Activated naive CD4-positive, alpha-beta T cell treated with anti-CD3 and anti-CD28 coated beads, Interleukin-2, amount 50 U/mL, for 16 hours (primary cell): Measurements from ENCODE around the gene CARD10.

ENCODE experiments used
- DNase-seq: peaks from one replicate; pipeline ENCODE4 v3.0.0-alpha.2; 2020

Gene CARD10

DNA sequence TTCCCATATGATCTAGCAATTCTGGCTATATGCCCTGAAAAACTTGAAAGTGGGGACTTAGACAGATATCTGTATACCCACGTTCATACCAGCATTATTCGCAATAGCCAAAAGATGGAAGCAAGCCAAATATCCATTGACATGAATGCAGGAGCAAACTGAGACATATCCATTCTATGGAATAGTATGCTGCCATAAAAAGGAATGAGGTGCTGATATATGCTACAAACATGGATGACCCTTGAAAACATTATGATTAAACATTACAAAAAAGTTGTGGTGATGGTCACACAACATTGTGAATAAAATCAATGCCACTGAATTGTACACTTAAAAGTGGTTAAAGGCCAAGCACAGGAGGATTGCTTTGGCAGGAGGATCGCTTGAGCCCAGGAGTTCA, 58.5 kb downstream of the CARD10 start:
- DNase-seq = no peak

DNA sequence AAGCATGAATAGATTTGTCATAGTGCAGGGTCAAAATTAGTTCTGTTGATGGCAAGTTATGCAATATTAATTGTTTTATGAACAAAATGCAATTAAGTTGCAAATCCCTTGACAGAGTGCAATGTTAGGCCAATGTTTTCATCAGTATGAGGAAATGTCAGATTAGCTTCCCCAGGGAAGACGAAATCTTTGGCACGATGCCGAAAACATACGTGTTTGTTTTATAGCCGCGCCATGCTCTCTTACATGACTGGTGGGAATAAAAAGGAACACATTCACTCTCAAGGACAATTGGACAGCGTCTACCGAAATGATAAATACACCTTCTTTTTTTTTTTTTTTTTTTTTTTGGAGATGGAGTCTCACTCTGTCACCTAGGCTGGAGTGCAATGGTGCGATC, 60.0 kb downstream of the CARD10 start:
- no peak for DNase-seq

DNA sequence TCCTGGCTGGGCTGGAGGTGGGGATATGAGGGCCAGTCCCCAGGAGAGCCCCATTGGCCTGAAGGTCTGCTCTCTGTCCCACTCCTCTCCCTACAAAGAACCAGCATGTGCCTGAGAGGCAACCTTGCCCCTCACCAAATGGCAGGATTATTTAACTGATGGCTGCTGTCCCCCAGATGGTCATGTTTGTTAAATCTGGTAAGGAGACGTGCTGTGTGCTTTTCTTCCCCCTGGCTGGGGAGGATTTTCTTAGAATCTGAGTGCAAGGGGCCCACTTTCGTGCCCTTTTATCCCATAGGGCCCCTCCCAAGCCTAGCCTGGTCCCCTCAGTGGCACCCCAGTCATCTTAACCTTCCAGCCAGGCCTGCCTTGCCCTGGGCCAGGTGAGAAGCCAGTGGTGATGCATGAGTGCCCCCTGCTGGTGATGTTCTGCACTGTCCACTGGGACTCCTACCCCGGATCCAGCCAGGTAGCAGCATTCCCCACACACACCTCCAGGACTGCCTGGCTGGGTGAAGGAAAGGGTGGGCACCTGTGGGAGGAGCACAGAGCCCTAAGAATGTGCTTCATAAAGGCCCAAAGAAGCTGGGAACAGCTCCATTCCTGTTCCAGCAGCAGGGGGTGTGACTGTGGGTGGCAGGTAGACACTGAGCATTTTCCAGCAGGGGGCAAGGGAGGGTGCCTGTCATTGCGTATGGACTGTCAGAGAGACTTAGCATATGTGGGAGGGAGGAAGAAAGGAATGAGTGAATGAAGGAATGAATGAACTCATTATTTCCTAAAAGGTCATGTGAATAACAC, 61.9 kb downstream of the CARD10 start:
- DNase-seq = peak; percentile 84

DNA sequence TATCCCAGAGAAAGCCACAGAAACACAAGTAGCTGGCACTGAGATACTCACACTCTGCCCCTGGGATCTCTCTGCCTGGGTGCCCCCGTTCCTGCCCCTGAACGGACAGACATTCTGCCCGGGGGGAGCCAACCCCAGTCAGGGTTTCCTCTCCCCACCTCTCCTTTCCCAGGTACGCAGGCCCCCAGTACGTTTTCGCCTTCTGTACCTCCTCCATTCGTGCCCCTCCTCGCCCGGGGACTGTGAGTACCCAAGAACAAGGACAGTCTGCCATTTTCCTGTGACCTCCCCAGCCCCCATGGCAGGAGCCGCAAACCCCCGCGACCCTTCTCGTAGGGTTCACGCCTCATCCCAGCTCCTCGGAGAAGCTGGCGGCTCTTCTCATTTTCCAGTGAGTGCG, 62.9 kb downstream of the CARD10 start:
- no peak for DNase-seq

DNA sequence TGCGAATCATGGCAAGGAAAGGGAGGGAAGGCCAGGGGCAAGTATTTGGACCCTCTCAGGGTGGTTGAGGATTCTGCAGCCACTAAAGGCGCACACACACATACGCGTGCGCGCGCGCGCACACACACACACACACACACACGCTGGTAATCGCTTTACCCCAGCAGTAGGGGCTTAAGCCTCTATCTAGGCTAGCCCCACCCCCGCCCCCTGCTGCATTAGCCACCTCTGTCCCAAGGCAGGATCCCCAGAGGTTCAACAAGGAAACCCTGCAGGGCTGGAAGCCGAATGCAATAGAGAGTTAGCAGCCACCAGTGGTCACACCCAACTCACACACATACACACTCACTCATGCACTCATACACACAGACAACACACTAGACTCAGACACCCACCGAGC, 63.3 kb downstream of the CARD10 start:
- no peak for DNase-seq

DNA sequence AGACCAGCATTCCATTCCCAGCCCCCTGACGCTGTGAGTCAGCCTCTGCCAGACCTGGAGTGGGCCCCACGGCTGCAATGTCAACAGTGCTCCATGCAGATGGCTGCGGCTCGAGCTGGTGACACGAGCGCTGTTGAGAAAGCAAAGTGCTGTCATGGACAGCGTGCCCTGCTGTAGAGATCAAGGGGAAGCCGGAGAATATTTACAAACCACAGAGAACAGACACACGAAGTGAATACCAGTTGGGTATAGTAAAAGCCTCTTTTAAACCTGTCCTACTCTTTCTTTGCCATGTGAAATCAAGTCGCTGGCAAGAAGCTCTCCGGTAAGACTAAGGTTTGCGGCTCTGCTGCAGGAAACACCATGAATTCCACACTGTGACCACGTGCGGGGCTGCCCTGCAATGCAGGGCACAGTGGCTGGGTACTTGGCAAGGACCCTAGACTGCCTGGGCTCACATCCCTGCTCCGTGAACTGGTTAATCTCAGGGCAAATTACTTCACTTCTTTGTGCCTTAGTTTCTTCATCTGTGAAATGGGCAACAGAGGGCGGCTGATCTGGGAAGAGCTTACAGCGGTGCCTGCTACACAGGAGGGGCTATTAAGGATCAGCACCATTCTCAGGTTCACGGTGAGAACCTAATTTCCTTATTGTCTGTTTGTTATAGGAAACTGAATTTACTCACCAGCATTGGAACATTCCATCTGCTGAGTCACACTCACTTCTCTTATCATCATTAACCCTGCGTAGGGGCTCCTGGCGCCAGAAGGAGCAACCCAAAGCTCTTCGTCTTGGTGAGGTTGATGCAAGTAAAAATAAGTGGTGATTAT, 64.1 kb downstream of the CARD10 start:
- no peak for DNase-seq

DNA sequence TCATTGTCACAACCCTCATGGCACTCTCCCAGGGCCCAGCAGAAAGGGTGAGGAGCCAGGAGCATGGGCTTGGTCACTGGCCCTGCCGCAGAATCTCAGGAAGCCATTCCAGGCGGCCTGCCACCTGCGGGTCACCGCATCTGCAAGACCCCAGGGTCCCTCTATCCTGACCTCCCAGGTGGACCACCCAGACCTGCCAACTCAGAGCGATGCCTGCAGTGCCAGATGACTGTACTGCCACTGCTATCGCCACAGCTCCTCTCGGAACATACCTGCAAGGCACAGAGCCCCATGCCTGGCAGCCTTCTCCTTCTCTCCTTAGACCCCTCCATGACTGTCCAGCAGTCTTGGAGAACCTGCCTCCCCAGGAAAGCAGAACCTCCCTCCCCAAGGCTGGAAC, 65.5 kb downstream of the CARD10 start:
- DNase-seq = no peak

DNA sequence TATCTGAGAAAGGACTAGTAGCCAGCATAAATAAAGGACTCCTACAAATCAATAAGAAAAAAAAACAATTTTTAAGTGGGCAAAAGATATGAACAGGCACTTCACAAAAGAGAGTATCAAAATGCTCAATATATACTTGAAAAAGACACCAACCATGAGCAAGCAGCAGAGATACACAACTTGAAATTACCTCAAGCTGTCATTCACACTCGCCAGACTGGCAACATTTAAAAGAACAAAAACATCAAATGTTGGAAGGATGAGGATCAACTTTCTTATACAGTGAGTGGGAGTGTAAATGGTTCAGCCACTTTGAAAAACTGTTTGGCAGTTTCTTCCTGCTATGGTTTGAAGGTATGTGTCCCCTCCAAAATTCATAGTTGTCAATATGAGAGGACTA, 68.0 kb downstream of the CARD10 start:
- DNase-seq = no peak

DNA sequence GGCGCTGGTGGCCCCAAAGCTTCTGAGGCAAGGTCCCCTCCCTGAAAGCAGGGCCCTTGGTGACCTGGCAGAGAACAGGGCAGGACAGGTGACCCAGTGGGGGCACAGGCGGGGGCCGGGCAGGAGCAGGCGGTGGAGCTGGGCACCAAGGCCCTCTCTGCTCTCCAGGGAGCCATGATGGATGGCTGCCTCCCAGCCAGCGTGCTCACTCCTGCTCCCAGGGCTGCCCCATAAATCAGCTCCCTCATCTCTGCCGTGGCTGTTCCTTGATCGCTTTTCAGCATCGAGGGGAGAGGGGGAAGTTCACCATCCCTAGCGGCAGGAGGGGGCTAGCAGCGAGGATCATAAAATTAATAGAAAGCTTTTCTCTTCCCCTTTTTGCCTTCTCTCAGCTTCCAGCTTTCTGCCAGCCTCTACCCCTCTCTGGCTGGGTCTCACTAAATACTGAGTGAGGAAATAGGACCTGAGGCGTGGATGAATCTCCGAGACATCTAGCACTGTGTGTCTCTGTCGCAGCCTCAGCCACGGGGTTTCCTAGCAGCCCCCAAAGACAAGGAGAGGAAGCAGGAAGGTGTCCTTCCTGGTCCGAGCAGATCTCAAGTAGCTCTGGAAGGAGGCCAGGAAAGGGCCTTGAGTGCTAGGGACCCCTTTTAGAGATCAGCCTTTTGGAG, 69.7 kb downstream of the CARD10 start:
- DNase-seq = no peak

DNA sequence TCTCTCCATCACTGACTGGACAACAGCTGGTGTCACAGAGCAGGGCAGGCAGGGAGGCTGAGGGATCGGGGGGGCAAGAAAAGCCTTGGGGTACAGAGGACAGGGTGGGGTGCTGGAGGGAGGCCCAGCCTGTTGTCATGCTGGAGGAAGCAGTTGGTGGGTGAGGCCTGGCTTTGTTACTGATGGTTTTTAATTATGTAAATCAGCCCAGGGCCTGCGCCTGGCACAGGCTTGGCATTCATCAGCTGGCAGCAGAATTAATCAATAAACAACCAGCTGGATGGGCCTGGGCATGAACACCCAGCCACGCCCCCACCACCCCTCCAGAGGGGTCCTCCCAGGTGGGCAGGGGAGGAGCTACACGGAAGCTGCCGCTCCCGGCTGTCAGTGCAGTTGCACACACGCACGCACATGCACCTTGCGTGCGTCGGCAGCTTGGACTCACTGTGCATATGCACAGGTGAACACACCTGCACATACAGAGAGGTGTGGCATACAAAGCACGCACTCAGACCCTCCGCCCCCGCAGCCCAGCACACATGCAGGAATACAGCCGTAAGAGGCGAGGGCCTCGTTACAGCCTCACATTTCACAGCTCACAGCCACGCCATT, 70.6 kb downstream of the CARD10 start:
- DNase-seq = no peak

DNA sequence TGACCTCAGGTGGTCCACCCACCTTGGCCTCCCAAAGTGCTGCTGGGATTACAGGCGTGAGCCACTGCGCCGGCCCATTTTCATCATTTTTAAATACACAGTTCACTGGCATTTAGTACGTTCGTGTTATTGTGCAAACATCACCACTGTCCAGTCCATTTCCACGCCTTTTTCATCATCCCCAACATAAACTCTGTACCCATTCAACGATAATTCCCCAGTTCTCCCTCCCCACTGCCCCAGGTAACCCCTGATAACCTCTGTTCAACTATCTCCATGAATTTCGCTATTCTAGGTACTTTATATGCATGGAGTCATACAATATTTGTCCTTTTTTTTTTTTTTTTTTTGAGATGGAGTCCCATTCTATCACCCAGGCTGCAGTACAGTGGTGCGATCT, 73.7 kb downstream of the CARD10 start:
- no peak for DNase-seq

DNA sequence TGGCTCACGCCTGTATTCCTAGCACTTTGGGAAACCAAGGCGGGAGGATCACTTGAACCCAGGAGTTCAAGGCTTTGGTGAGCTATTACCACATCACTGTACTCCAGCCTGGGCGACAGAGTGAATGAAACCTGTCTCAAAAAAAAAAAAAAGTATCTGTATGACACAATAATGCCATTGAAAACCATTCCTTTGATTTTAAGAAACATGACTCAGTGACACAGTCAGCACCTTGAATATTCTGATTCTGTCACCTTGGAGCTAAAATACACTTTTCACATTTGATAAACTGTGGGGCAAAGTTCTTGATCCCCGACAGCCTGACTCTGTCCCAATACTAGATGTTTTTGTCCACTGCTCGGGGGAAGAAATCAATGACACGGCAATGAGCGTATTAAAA, 75.2 kb downstream of the CARD10 start:
- no peak for DNase-seq

DNA sequence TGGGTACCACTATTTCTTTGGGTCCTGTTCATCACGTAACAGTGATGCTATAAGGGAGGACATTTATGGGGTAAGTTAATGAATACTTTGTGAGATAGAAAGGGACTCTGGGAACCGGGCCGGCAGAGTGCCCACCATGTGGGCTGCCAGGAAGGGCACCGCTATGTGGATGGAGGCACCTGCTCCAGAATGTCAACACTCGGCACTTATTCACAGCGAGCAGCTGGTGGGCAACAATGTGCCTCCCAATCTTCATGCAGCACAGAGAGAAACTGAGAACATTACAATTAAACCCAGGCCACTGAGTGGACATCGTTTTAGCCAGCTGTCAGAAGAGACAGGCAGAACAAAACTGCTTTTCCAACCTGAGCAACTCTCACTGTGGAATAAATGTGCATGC, 76.1 kb downstream of the CARD10 start:
- no peak for DNase-seq

DNA sequence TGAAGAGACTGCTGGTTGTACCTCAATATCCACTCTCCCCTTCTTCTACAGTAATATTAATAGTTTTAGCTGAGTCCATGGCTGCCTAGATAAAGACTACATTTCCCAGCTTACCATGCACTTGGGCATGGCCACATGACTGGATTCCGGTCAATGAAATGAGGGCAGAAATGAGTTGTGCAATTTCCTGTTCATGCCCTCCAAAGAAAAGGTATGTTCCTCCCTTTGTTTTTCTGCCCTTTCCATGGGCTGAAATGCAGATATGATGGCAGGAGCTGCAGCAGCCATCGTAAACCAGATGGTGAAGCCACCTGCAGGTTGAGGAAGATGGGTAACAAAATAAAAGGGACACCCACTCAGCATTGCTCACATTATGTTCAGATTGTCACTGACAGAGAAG, 76.7 kb downstream of the CARD10 start:
- DNase-seq = no peak

DNA sequence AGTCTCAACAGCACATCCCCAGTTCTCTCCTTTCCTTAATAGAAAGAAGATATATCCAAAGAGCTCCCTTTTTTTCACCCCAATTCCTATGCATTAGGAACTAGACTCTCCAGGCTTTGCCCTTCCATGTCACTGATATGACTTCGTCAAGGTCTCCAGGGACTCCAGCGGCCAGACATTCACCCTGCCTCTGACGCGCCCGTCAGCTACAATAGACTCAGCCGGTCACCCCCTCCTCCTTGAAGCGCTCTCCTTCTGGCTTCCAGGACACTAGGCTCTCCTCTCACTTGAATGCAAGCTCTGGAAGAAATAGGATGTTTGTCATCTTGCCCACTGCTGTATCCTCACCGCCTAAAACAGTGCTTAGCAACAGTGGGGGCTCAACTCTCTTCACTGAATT, 77.1 kb downstream of the CARD10 start:
- no peak for DNase-seq

DNA sequence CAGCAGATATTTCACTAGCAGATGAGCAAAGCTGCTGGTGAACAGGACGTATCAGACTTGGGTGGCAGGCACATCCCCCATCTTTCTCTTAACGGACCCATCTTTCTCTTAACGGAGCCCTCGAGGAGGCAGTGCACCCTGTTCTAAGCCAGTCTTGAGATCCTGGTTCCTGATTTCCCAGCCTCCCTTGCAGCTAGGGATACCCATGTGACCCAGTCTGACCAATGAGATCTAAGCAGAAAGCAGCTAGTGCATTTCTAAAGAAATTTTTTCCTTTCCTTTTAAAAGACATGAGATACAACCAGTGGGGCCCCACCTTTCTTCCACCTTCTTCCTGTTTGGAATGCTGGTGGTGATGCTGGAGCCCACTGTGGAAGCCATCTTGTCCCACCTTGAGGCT, 78.3 kb downstream of the CARD10 start:
- no peak for DNase-seq
